Epithelial cell of esophagus (primary cell): ENCODE results near the gene CHMP1A.
"Not testable (repeated sequence)": the region's sequence is repeated elsewhere in the genome, so short reads cannot be mapped to it uniquely, and the experiment has no call there.

Experiments
- DNase-seq: peaks from one replicate; pipeline ENCODE4 v3.0.0; 2010; ENCODE audit warnings: low read depth
- H3K4me3 ChIP-seq: 2 replicates; pipeline ENCODE4 v1.5.1; 2011; ENCODE audit warnings: mild to moderate bottlenecking, low read length, control low read depth
- CTCF ChIP-seq: IDR thresholded peaks from 2 replicates; pipeline ENCODE4 v1.5.1; 2011; ENCODE audit warnings: low read depth, mild to moderate bottlenecking, low read length, control low read depth, inconsistent platforms; ENCODE audit not compliant: insufficient read depth; ENCODE audit errors: missing control alignments

Gene CHMP1A

GRCh38 chr16:89678258-89678657, 20.8 kb upstream of the CHMP1A start:
- no peak for TF ChIP-seq CTCF
- H3K4me3 ChIP-seq: no peak overlapping the region
- no peak for DNase-seq

GRCh38 chr16:89672177-89672941, 14.9 kb upstream of the CHMP1A start:
- DNase-seq: no peak

GRCh38 chr16:89671565-89671964, 14.1 kb upstream of the CHMP1A start:
- not testable (repeated sequence) for DNase-seq, H3K4me3 ChIP-seq

More at GRCh38 chr16:89672177-89672941, 14.9 kb upstream of the CHMP1A start:
- no peak for TF ChIP-seq CTCF
- no peak overlapping the region for H3K4me3 ChIP-seq

- DNase-seq: peak; percentile 47
- TF ChIP-seq CTCF: no peak
- no peak overlapping the region for H3K4me3 ChIP-seq
Measured at GRCh38 chr16:89670496-89671431, 13.3 kb upstream of the CHMP1A start.

GRCh38 chr16:89669755-89670154, 12.2 kb upstream of the CHMP1A start:
- no peak for TF ChIP-seq CTCF
- DNase-seq: no peak
- no peak overlapping the region for H3K4me3 ChIP-seq

GRCh38 chr16:89668790-89669158, 11.3 kb upstream of the CHMP1A start:
- no peak for DNase-seq
- peak overlapping the region; percentile 11 for H3K4me3 ChIP-seq

More at GRCh38 chr16:89668790-89669158, 11.3 kb upstream of the CHMP1A start:
- TF ChIP-seq CTCF: no peak
